Stomach smooth muscle (tissue), 2 donors: ENCODE results near the gene ZCCHC9.
"Not testable (repeated sequence)": the region's sequence is repeated elsewhere in the genome, so short reads cannot be mapped to it uniquely, and the experiment has no call there.

Experiments used
- H3K27ac ChIP-seq: one replicate; pipeline ENCODE4 v1.7.0; 2013; ENCODE audit warnings: mild to moderate bottlenecking, low read length, inconsistent platforms
- H3K27me3 ChIP-seq, 2 donors: one replicate each; pipeline ENCODE4 v1.7.0; 2013; ENCODE audit warnings: low read length in 2 of 2; ENCODE audit not compliant: insufficient read depth in 2 of 2, control insufficient read depth in 1 of 2
- H3K36me3 ChIP-seq, 2 donors: one replicate each; pipeline ENCODE4 v1.7.0; 2013; ENCODE audit warnings: low read length in 2 of 2; ENCODE audit not compliant: control insufficient read depth in 2 of 2, insufficient read depth in 2 of 2
- H3K4me1 ChIP-seq: one replicate; pipeline ENCODE4 v1.7.0; 2013; ENCODE audit warnings: low read length; ENCODE audit not compliant: control insufficient read depth, insufficient read depth
- H3K4me3 ChIP-seq, 2 donors: one replicate each; pipeline ENCODE4 v1.7.0; 2013; ENCODE audit warnings: low read length in 2 of 2
- H3K9ac ChIP-seq, 2 donors: one replicate each; pipeline ENCODE4 v1.7.0; 2013; ENCODE audit warnings: low read length in 2 of 2, mild to moderate bottlenecking in 1 of 2
- H3K9me3 ChIP-seq, 2 donors: one replicate each; pipeline ENCODE4 v1.7.0; 2013; ENCODE audit warnings: low read length in 2 of 2; ENCODE audit not compliant: control insufficient read depth in 2 of 2
- donor health status: healthy.
- donor health status: Pancreatic carcinoma.

ZCCHC9 gene

DNA sequence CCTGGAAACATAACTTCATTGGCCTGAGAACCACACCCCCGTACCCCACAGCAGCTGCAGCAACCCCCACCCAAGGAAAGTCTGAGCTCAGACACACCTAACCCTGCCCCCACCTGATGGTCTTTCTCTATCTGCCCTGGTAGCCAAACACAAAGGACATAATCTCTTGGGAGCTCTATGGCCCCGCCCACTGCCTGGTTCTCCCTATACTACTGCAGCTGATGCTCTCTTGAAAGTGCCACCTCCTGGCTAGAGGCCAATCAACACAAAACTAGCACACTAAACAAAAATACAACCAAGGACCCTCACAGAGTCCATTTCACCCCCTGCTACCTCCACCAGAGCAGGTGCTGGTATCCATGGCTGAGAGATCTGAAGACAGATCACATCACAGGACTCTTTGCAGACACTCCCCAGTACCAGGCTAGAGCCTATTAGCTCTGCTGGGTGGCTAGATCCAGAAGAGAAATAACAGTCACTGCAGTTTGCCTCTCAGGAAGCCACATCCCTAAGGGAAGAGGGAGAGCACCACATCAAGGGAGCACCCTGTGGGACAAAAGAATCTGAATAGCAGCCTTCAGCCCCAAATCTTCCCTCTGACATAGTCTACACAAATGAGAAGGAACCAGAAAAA, 30.9 kb upstream of the ZCCHC9 start:
- H3K4me1 ChIP-seq, H3K27ac ChIP-seq, H3K9ac ChIP-seq, H3K4me3 ChIP-seq, H3K27me3 ChIP-seq, H3K9me3 ChIP-seq, H3K36me3 ChIP-seq: not testable (repeated sequence)

DNA sequence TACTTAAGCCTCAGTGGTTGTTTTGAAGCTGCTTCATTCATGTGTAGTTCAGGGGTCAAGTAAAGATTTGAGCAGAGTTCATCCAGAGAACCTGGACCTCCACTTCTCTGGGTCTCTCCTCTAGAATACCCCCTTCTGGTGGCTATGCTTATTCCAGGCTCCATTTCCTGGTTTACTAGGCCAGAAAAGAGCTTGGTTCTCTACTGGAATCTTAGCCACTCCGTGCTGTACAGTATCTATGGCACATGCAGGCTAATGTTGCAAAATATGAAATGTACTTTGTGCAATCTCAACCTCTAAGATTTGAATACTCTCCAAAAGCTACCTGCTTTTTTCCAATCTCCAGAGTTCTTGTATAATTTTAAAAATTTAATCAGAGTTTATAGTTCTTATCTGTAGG, 17.4 kb upstream of the ZCCHC9 start:
- Histone ChIP-seq H3K27ac (no peak overlapping the region), H3K4me3 (no peak overlapping the region), H3K9me3 (no peaks in the 10 kb centered on the region), H3K9ac (no peak overlapping the region), H3K36me3 (no peaks in the 10 kb centered on the region), H3K27me3 (no peaks in the 10 kb centered on the region), H3K4me1 (no peaks in the 10 kb centered on the region)

DNA sequence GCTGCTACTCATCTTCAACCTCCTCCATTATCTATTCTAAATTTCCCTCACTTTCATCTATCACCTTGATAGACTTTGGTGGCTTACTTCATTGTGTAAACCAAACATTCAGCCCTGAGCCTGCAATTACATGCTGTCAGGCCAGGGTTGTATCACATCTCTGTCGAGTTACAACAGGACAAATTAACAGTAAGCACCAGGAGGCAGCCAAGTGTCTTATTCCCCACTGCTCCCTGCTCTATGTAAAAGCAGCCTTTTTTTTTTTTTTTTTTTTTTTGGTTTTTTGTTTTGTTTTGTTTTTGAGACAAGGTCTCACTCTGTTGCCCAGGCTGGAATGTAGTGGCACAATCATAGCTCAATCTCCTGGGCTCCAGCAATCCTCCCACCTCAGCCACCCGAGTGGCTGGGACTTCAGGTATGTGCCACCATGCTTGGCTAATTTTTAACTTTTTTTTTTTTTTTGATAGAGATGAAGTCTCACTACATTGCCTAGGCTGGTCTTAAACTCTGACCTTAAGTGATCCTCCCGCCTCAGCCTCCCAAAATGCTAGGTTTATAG, 15.2 kb upstream of the ZCCHC9 start:
- Histone ChIP-seq H3K4me1 (no peaks in the 10 kb centered on the region), H3K4me3 (no peak overlapping the region), H3K9me3 (no peaks in the 10 kb centered on the region), H3K27me3 (no peaks in the 10 kb centered on the region), H3K27ac (no peak overlapping the region), H3K36me3 (no peaks in the 10 kb centered on the region), H3K9ac (no peak overlapping the region)

DNA sequence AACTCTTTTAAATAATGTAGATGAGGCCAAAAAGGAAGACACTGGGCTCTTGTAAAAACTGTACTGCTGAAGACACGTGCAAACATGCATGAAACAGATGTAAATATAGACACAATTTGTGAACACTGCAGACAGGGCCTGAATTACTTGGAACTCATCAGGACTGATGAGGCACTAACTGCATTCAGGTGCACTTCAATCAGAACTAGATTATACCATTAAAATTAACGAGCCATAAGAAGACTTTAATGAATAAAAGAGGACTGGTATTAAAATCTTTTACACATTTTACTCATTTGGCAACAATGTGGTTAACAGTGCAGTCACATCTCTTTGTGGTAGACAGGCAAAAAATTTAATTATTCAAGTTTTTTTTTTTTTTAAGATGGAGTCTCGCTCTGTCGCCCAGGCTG, 13.4 kb upstream of the ZCCHC9 start:
- Histone ChIP-seq H3K4me3 (no peak overlapping the region), H3K27me3 (no peaks in the 10 kb centered on the region), H3K36me3 (no peaks in the 10 kb centered on the region), H3K4me1 (no peaks in the 10 kb centered on the region), H3K27ac (no peak overlapping the region), H3K9ac (no peak overlapping the region), H3K9me3 (no peaks in the 10 kb centered on the region)

DNA sequence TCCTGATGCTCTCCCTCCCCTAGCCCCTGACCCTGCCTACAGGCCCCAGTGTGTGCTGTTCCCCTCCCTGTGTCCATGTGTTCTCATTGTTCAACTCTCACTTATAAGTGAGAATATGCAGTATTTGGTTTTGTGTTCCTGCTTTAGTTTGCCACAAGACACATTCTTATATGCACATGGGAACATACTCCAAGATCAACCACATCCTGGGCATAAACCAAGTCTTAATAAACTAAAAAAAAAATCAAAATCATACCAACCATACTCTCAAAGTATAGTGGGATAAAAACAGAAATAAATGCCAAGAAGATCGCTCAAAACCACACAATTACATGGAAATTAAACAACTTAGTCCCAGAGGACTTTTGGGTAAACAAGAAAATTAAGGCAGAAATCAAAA, 11.2 kb upstream of the ZCCHC9 start:
- Histone ChIP-seq H3K4me1 (no peaks in the 10 kb centered on the region), H3K9me3 (no peaks in the 10 kb centered on the region), H3K4me3 (no peak overlapping the region), H3K27ac (no peak overlapping the region), H3K36me3 (no peaks in the 10 kb centered on the region), H3K27me3 (no peaks in the 10 kb centered on the region), H3K9ac (no peak overlapping the region)

DNA sequence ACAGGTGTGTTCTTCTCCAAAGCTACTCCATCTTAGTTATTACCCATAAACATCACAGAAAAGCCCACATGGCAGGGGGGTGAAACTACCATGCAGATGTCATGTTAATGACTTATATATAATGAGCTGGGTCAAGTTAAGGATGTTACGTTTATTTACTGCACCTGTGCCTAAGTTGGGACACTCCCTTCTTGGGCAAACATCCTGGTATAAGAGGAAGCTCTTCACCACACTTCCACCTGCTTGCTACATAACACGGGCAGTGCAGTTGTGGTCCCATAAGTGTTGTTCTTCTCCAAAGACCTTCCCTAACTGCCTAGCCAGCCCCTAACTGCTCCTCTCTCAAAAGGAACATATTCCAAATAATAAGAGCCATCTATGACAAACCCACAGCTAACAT, 9.3 kb upstream of the ZCCHC9 start:
- no peak overlapping the region for H3K4me3 ChIP-seq
- H3K9me3 ChIP-seq: no peaks in the 10 kb centered on the region
- H3K36me3 ChIP-seq: no peaks in the 10 kb centered on the region
- H3K9ac ChIP-seq: no peak overlapping the region
- H3K4me1 ChIP-seq: no peaks in the 10 kb centered on the region
- no peak overlapping the region for H3K27ac ChIP-seq
- H3K27me3 ChIP-seq: no peaks in the 10 kb centered on the region

DNA sequence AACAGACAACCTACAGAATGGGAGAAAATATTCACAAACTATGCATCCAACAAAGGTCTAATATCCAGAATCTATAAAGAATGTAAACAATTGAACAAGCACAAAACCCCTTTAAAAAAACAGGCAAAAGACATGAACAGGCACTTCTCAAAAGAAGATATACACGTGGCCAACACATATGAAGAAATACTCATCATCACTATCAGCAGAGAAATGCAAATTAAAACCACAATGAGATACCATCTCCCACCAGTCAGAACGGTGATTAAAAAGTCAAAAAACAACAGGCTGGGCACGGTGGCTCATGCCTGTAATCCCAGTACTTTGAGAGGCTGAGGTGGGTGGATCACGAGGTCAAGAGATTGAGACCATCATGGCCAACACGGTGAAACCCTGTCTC, 7.4 kb upstream of the ZCCHC9 start:
- H3K9ac ChIP-seq, H3K27ac ChIP-seq, H3K4me3 ChIP-seq, H3K4me1 ChIP-seq, H3K27me3 ChIP-seq, H3K9me3 ChIP-seq, H3K36me3 ChIP-seq: not testable (repeated sequence)

DNA sequence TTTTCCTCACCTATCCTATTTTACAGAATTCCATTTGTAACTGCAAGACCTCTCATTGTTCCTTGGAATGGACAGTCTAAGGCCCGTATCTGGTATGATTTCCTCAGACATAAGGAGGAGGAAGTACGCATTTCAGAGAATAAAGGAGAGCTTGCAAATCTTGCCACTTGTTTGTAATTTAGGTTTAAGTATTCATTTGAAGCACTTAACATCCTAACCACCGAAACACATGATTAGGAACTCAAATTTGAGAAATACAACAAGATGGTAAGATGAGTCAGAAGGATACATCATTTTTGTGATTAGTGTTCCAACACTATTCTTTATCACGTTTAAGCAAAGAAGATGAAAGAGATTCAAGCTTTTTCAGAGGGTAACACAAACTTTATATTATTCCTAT, 3.9 kb upstream of the ZCCHC9 start:
- H3K4me3 ChIP-seq: no peak overlapping the region
- H3K27ac ChIP-seq: no peak overlapping the region
- H3K36me3 ChIP-seq: no peaks in the 10 kb centered on the region
- peaks cover 15% of the 10 kb centered on the region for H3K4me1 ChIP-seq
- no peaks in the 10 kb centered on the region for H3K27me3 ChIP-seq
- no peak overlapping the region for H3K9ac ChIP-seq
- H3K9me3 ChIP-seq: no peaks in the 10 kb centered on the region

DNA sequence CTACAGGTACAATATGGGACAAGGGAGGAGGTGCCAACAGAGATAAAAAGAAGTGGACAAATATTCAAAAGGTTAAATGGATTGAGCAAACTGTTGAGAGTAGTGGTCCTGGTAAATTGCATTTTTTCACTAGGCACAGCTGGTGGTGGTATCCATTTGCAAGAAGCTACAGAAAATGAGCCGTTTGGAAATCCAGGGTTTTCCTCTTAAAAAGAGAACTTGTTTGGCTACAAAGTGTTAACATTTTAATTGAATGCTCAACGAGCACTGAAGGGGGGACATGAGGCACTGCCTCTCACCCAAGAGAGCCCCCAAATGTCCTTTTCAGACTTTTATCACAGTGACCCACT, 491 bp upstream of the ZCCHC9 start:
- Histone ChIP-seq H3K36me3 (peaks cover 0 to 9% of the 10 kb centered on the region in 2 donors), H3K4me1 (peaks cover 17% of the 10 kb centered on the region), H3K4me3 (peak overlapping the region; percentile 96 to 99), H3K27ac (peak overlapping the region; percentile 86), H3K9ac (peak overlapping the region; percentile 94 to 96), H3K9me3 (no peaks in the 10 kb centered on the region), H3K27me3 (no peaks in the 10 kb centered on the region)

DNA sequence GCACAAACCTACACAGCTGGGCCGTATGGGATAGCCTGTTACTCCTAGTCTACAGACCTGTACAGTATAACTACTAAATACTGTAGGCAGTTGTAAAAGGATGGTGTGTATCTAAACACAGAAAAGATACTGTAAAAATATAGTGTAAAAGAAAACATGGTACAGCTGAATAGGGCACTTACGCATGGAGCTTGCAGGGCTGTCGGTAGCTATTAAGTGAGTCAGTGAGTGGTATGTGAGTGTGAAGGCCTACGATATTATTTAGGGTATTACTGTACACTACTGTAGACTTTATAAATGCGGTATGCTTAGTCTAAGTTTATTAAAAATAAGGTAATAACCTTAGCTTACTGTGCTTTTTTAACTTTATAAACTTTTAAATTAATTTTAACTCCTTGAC, 1.2 kb downstream of the ZCCHC9 start:
- Histone ChIP-seq H3K4me3 (peak overlapping the region; percentile 96 to 99), H3K27me3 (no peaks in the 10 kb centered on the region), H3K36me3 (peaks cover 0 to 9% of the 10 kb centered on the region in 2 donors), H3K9ac (no peak overlapping the region), H3K27ac (no peak overlapping the region), H3K4me1 (peaks cover 17% of the 10 kb centered on the region), H3K9me3 (no peaks in the 10 kb centered on the region)

DNA sequence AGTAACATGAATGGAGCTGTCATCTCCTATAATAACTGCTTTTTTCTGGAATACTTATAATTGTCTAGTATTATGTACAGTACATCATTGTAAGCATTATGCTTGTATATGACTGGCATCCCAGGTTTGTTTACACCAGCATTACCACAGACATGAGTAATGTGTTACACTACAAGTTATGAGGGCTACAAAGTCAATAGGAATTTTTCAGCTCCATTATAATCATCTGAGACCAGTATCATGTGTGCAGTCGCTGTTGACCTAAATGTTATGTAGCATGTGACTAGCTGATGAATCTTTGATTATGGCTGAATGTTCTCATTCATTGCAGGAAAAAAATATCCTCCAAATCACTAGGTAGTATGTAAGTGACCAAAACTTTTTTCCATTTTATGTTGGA, 2.2 kb downstream of the ZCCHC9 start:
- H3K36me3 ChIP-seq: peaks cover 0 to 9% of the 10 kb centered on the region in 2 donors
- peaks cover 17% of the 10 kb centered on the region for H3K4me1 ChIP-seq
- H3K9me3 ChIP-seq: no peaks in the 10 kb centered on the region
- no peak overlapping the region for H3K27ac ChIP-seq
- no peak overlapping the region for H3K9ac ChIP-seq
- H3K4me3 ChIP-seq: no peak overlapping the region
- no peaks in the 10 kb centered on the region for H3K27me3 ChIP-seq
